ENCODE data around the gene RAB8A. TPM values are rescaled to one million over a fixed set of nuclear protein-coding genes. Genes with fewer than 3 reads are reported as not detected.

The RAB8A gene
- total RNA-seq, 1 donor from 2014 or later = 39.2 TPM

DNA sequence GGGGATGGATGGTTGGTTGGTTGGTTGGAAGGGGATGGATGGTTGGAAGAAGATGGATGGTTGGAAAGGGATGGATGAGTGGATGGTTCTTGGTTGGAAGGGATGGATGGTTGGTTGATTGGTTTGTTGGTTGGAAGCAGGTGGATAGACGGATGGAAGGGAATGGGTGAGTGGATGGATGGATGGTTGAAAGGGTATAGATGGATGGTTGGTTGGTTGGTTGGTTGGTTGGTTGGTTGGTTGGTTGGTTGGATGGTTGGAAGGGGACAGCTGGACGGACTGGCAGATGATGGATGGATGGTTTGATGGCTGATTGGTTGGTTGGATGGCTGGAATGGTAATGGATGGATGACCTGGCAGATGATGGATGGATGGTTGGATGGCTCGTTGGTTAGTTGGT is 20.0 kb downstream of the RAB8A start:
- no peaks in the 10 kb centered on the region for H4K20me1 ChIP-seq (ENCODE audit: low read depth)
- H3K27ac ChIP-seq = no peak overlapping the region
- no peaks in the 10 kb centered on the region for H3F3A ChIP-seq (ENCODE audit: low read depth)
- Mint-ChIP-seq H3K4me3 (no peak overlapping the region), H3K27me3 (ENCODE audit: insufficient read depth, low read depth) (no peaks in the 10 kb centered on the region), H3K4me1 (no peaks in the 10 kb centered on the region), H3K27ac (no peak overlapping the region), H3K9me3 (no peaks in the 10 kb centered on the region), H3K36me3 (peaks cover 47% of the 10 kb centered on the region)
- H3K27me3 ChIP-seq = no peaks in the 10 kb centered on the region
- H3K36me3 ChIP-seq = no peaks in the 10 kb centered on the region
- DNase-seq (ENCODE audit: low spot score) = no peak
- H3K9me3 ChIP-seq (ENCODE audit: low read depth) = no peaks in the 10 kb centered on the region
- TF ChIP-seq EZH2 (IDR thresholded peaks at IDR 0.05) = no peak
- TF ChIP-seq, protein P1, sequence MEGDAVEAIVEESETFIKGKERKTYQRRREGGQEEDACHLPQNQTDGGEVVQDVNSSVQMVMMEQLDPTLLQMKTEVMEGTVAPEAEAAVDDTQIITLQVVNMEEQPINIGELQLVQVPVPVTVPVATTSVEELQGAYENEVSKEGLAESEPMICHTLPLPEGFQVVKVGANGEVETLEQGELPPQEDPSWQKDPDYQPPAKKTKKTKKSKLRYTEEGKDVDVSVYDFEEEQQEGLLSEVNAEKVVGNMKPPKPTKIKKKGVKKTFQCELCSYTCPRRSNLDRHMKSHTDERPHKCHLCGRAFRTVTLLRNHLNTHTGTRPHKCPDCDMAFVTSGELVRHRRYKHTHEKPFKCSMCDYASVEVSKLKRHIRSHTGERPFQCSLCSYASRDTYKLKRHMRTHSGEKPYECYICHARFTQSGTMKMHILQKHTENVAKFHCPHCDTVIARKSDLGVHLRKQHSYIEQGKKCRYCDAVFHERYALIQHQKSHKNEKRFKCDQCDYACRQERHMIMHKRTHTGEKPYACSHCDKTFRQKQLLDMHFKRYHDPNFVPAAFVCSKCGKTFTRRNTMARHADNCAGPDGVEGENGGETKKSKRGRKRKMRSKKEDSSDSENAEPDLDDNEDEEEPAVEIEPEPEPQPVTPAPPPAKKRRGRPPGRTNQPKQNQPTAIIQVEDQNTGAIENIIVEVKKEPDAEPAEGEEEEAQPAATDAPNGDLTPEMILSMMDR (IDR thresholded peaks at IDR 0.05) = no peak
- no peak for TF ChIP-seq EZH2phosphoT487 (IDR thresholded peaks at IDR 0.05)
- no peak overlapping the region for H3K4me2 ChIP-seq
- no peak overlapping the region for H2AFZ ChIP-seq (replicated peaks)
- no peaks in the 10 kb centered on the region for H3K4me1 ChIP-seq
- no peaks in the 10 kb centered on the region for H3K79me2 ChIP-seq (ENCODE audit: low read depth)
- no peak overlapping the region for H3K4me3 ChIP-seq
- no peak overlapping the region for H3K9ac ChIP-seq

DNA sequence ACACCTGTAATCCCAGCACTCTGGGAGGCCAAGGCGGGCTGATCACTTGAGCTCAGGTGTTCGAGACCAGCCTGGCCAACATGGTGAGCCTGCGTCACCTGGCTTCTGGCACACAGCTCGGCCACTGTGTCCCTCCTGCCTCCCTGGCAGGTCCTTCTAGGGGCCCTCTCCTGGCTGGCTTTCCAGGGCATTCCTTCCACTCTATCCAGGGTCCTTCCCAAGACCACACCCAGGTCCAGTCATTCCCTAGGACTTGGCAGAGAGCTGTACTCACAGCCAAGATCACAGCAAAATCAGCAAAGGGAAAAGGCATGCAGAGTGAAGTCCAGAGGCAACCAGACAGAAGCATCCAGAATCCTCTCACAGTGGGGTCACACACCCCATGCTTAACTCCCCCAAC is 22.1 kb downstream of the RAB8A start:
- no peaks in the 10 kb centered on the region for H4K20me1 ChIP-seq (ENCODE audit: low read depth)
- Mint-ChIP-seq H3K9me3 (no peaks in the 10 kb centered on the region), H3K27ac (no peak overlapping the region), H3K36me3 (peaks cover 42% of the 10 kb centered on the region), H3K4me3 (no peak overlapping the region), H3K27me3 (ENCODE audit: insufficient read depth, low read depth) (peaks cover 2% of the 10 kb centered on the region), H3K4me1 (no peaks in the 10 kb centered on the region)
- no peak overlapping the region for H3K9ac ChIP-seq
- no peaks in the 10 kb centered on the region for H3K9me3 ChIP-seq (ENCODE audit: low read depth)
- H3K36me3 ChIP-seq = no peaks in the 10 kb centered on the region
- H2AFZ ChIP-seq (replicated peaks) = no peak overlapping the region
- H3K27ac ChIP-seq = no peak overlapping the region
- H3K4me2 ChIP-seq = no peak overlapping the region
- no peaks in the 10 kb centered on the region for H3K79me2 ChIP-seq (ENCODE audit: low read depth)
- TF ChIP-seq EZH2phosphoT487 (IDR thresholded peaks at IDR 0.05) (no peak), EZH2 (IDR thresholded peaks at IDR 0.05) (no peak)
- TF ChIP-seq, protein P1 (IDR thresholded peaks at IDR 0.05) = no peak
- H3F3A ChIP-seq (ENCODE audit: low read depth) = no peaks in the 10 kb centered on the region
- H3K27me3 ChIP-seq = no peaks in the 10 kb centered on the region
- no peak overlapping the region for H3K4me3 ChIP-seq
- no peaks in the 10 kb centered on the region for H3K4me1 ChIP-seq
- DNase-seq (ENCODE audit: low spot score) = no peak

DNA sequence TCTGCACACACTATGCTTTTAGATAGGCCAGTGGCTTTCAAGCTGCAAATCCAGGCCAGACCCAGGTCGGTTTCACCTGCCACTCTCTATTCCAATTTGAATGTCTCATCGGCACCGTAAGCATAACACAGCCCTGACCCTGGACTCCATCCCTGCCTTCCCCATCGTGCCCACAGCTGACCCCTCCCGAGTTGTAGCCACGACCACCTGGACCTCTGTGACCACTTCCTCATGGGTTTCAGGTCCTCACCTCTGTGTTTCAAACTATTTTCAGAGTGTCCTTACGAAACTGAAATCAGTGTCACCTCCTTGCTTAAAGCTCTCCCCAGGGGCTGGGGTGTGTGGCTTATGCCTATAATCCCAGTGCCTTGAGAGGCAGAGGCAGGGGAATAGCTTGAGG is 22.8 kb downstream of the RAB8A start:
- no peaks in the 10 kb centered on the region for H3K4me1 ChIP-seq
- H3K4me3 ChIP-seq = no peak overlapping the region
- no peak overlapping the region for H2AFZ ChIP-seq (replicated peaks)
- no peaks in the 10 kb centered on the region for H3K9me3 Mint-ChIP-seq
- no peaks in the 10 kb centered on the region for H3K9me3 ChIP-seq (ENCODE audit: low read depth)
- DNase-seq (ENCODE audit: low spot score) = no peak
- H3K4me1 Mint-ChIP-seq = no peaks in the 10 kb centered on the region
- no peak overlapping the region for H3K4me2 ChIP-seq
- H3K36me3 ChIP-seq = no peaks in the 10 kb centered on the region
- H3K27me3 ChIP-seq = no peaks in the 10 kb centered on the region
- H3F3A ChIP-seq (ENCODE audit: low read depth) = no peaks in the 10 kb centered on the region
- TF ChIP-seq EZH2 (IDR thresholded peaks at IDR 0.05) = no peak
- no peak for TF ChIP-seq EZH2phosphoT487 (IDR thresholded peaks at IDR 0.05)
- TF ChIP-seq, protein P1 (IDR thresholded peaks at IDR 0.05) = no peak
- no peak overlapping the region for H3K27ac Mint-ChIP-seq
- H3K36me3 Mint-ChIP-seq = peaks cover 36% of the 10 kb centered on the region
- no peaks in the 10 kb centered on the region for H4K20me1 ChIP-seq (ENCODE audit: low read depth)
- no peaks in the 10 kb centered on the region for H3K79me2 ChIP-seq (ENCODE audit: low read depth)
- no peak overlapping the region for H3K4me3 Mint-ChIP-seq
- H3K9ac ChIP-seq = no peak overlapping the region
- H3K27ac ChIP-seq = no peak overlapping the region
- peaks cover 2% of the 10 kb centered on the region for H3K27me3 Mint-ChIP-seq (ENCODE audit: insufficient read depth, low read depth)
